A673 (cell line): ENCODE data around the gene B3GNT3. TPM values are rescaled to one million over a fixed set of nuclear protein-coding genes. Genes with fewer than 3 reads are reported as not detected.
A peak's percentile ranks its signal among the peaks of the same experiment; 100 is the strongest.

ENCODE experiments used
- BruUV-seq: library from RNA; stranded (reverse); fragments of 400-500 nt; replicated peaks from 2 replicates; lab custom pipeline; 2021; lab: Mats Ljungman, UMichigan
- CTCF ChIA-PET: fragments of 300-600 bp; sonication (Branson Sonifier 250); formaldehyde crosslinking; loops from one replicate; lab custom pipeline; 2022; ENCODE audit warnings: antibody characterized with exemption; lab: Charles Lee
- POLR2A ChIA-PET: fragments of 300-600 bp; sonication (Branson Sonifier 250); formaldehyde crosslinking; loops from one replicate; lab custom pipeline; 2022; ENCODE audit warnings: antibody characterized with exemption; ENCODE audit not compliant: low non-redundant PET; lab: Charles Lee
- DNase-seq: peaks from one replicate; pipeline ENCODE4 v3.0.0-alpha.2; 2015; ENCODE audit warnings: low spot score
- H3K27ac ChIP-seq: fragments of 200-600 bp; sonication (generic); 2 replicates; pipeline ENCODE4 v1.5.1; 2016; ENCODE audit warnings: mixed run types, low read depth, mild to moderate bottlenecking, mixed read lengths, antibody characterized with exemption, low read length; ENCODE audit not compliant: poor library complexity, severe bottlenecking
- H3K27me3 ChIP-seq: fragments of 200-600 bp; sonication (generic); replicated peaks from 2 replicates; pipeline ENCODE4 v1.6.1; 2017; ENCODE audit warnings: mixed run types, low read depth, mild to moderate bottlenecking, mixed read lengths, antibody characterized with exemption, low read length; ENCODE audit not compliant: insufficient read depth, poor library complexity
- H3K36me3 ChIP-seq: fragments of 200-600 bp; sonication (generic); 2 replicates; pipeline ENCODE4 v1.6.1; 2016; ENCODE audit warnings: mixed run types, mild to moderate bottlenecking, mixed read lengths, antibody characterized with exemption, low read length; ENCODE audit not compliant: insufficient read depth, poor library complexity, severe bottlenecking
- H3K4me1 ChIP-seq: fragments of 200-600 bp; sonication (generic); 2 replicates; pipeline ENCODE4 v1.6.1; 2017; ENCODE audit warnings: mixed run types, mild to moderate bottlenecking, mixed read lengths, antibody characterized with exemption, low read length; ENCODE audit not compliant: insufficient read depth, poor library complexity, severe bottlenecking
- H3K4me3 ChIP-seq: fragments of 200-600 bp; sonication (generic); 2 replicates; pipeline ENCODE4 v1.5.1; 2016; ENCODE audit warnings: low read depth, mixed run types, mild to moderate bottlenecking, mixed read lengths, low read length; ENCODE audit not compliant: poor library complexity, severe bottlenecking
- H3K9me3 ChIP-seq: fragments of 200-600 bp; sonication (generic); 2 replicates; pipeline ENCODE4 v1.6.1; 2016; ENCODE audit warnings: mixed run types, low read depth, mild to moderate bottlenecking, mixed read lengths, antibody characterized with exemption, low read length; ENCODE audit not compliant: poor library complexity, severe bottlenecking
- EZH2 ChIP-seq: fragments of 200-600 bp; sonication (generic); IDR thresholded peaks from 2 replicates; pipeline ENCODE4 v1.6.1; 2017; ENCODE audit warnings: borderline replicate concordance, low read depth, mild to moderate bottlenecking, mixed read lengths, antibody characterized with exemption, low read length; ENCODE audit not compliant: poor library complexity, severe bottlenecking
- intact Hi-C: fragments of 100-400 bp; cut with micrococcal nuclease; formaldehyde crosslinking; loops from one replicate; pipeline ENCODE4 v1.10.0; 2022; ENCODE audit not compliant: unreplicated experiment
- total RNA-seq: library from RNA; stranded (reverse); gene quantifications from 2 replicates; pipeline ENCODE4 v1.2.3, GENCODE V29; 2021
- TF ChIP-seq, protein P1 (sequence below): fragments of 300-800, 200-600 bp; sonication (generic); conservative IDR thresholded peaks from 2 replicates; pipeline ENCODE4 v1.5.1; 2017; ENCODE audit warnings: low read depth, mild to moderate bottlenecking, antibody characterized with exemption, low read length, moderate library complexity, mixed read lengths

B3GNT3 gene
- total RNA-seq, 1 experiment from 2014 or later: not detected

GRCh38 chr19:17843908-17844490, 49.1 kb downstream of the B3GNT3 start:
- Histone ChIP-seq H3K27ac (no peak overlapping the region), H3K27me3 (no peaks in the 10 kb centered on the region), H3K9me3 (no peaks in the 10 kb centered on the region), H3K36me3 (no peaks in the 10 kb centered on the region), H3K4me1 (peaks cover 23% of the 10 kb centered on the region), H3K4me3 (no peak overlapping the region)
- ChIA-PET POLR2A (no interaction called here), CTCF (no interaction called here)
- TF ChIP-seq, protein P1, sequence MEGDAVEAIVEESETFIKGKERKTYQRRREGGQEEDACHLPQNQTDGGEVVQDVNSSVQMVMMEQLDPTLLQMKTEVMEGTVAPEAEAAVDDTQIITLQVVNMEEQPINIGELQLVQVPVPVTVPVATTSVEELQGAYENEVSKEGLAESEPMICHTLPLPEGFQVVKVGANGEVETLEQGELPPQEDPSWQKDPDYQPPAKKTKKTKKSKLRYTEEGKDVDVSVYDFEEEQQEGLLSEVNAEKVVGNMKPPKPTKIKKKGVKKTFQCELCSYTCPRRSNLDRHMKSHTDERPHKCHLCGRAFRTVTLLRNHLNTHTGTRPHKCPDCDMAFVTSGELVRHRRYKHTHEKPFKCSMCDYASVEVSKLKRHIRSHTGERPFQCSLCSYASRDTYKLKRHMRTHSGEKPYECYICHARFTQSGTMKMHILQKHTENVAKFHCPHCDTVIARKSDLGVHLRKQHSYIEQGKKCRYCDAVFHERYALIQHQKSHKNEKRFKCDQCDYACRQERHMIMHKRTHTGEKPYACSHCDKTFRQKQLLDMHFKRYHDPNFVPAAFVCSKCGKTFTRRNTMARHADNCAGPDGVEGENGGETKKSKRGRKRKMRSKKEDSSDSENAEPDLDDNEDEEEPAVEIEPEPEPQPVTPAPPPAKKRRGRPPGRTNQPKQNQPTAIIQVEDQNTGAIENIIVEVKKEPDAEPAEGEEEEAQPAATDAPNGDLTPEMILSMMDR: no peak
- TF ChIP-seq EZH2: no peak
- intact Hi-C loops: no loop called here
- no TSS peak for BruUV-seq
- DNase-seq: no peak

DNA sequence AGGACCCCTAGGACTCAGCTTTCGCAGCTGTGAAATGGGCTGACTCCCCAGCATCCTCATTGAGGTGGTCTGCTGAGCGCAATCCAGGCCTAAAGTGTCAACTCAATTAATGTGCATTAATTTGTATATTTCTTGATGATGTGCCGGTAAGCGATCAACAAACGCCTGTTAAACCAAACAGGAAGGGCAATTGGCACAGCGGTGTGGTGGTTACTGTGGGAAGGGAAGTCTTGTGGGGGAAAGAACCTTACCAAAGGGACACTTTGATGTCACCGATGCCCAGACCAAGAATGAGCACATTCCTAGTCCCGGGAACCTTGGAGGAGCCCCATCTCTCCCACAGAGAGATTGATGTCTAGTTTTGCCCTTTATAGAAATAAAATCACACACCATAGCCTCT, 51.2 kb downstream of the B3GNT3 start:
- no peak for DNase-seq
- no TSS peak for BruUV-seq
- intact Hi-C loops: no loop called here
- H3K4me3 ChIP-seq: no peak overlapping the region
- ChIA-PET POLR2A (no interaction called here), CTCF (no interaction called here)
- no peaks in the 10 kb centered on the region for H3K27me3 ChIP-seq
- no peak for TF ChIP-seq EZH2
- TF ChIP-seq, protein P1: no peak
- peaks cover 21% of the 10 kb centered on the region for H3K4me1 ChIP-seq
- H3K27ac ChIP-seq: no peak overlapping the region
- no peaks in the 10 kb centered on the region for H3K36me3 ChIP-seq
- no peaks in the 10 kb centered on the region for H3K9me3 ChIP-seq

DNA sequence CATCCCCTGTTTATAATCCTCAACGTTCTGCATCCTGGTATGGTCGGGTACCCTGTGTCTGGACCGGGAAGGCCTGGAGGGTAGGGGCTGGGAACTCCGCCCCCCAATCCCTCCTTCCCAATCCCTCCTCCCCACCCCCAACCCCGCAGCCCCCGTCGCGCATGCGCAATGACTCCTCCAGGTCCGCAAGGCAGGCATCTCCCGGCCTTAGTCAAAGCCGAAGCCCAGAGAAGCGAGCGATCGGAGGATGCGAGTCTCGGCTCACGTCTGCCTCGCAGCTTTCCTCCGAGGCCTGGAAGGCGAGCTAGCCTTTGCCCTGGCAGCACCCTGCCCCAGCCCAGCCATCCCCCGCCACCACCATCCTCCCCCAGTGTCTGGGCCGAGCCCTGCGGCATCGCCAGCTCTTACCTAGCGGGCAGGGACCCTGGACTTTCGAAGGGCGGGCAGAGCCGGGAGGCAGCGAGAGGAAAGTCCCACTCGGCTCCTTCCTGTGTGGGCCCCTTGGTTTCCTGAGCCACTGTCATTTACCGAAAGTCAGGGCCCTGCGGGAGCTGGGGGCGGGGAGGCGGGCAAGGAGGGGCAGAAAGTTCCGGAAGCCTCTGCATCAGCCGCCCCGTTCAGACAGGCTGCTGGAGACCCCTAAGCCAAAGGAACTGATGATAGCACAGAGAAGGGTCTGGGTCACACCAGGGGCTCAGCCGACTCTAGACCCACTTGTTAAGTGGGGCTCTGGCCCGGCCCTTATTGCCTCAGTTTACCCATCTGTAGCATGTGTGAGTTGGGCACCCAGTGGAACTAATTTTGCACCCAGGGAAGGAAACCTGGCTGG, 52.8 kb downstream of the B3GNT3 start, which contains the start of gene JAK3:
TSS of gene JAK3 (minus strand) at position 445 of the 829 bp plus-strand sequence. CDS start 3,565 bp downstream, outside the sequence.
- H3K4me3 ChIP-seq: peak within 1 kb of the TSS; percentile 43
- CTCF ChIA-PET: interaction anchor here (0.7 to 1.0 kb wide), 3 partner anchors 8 to 1306 kb away, joined by 3 to 7 read pairs (median 3); partner anchors contain the start of gene RPL18A
- POLR2A ChIA-PET: interaction anchor here (0.7 kb wide), 1 partner anchor 309 kb away, joined by 11 read pairs; no protein-coding TSS in a partner anchor
- peak; percentile 88 for DNase-seq
- no TSS peak for BruUV-seq
- H3K27ac ChIP-seq: peak within 1 kb of the TSS; percentile 59
- H3K4me1 ChIP-seq: peaks cover 9% of the 10 kb centered on the region
- H3K27me3 ChIP-seq: no peaks in the 10 kb centered on the region
- no peaks in the 10 kb centered on the region for H3K9me3 ChIP-seq
- no peak for TF ChIP-seq EZH2
- TF ChIP-seq, protein P1: no peak
- no peaks in the 10 kb centered on the region for H3K36me3 ChIP-seq
- intact Hi-C loops: no loop called here
